NT2/D1 (cell line): ENCODE data around the gene NBAS.

Experiments
- YY1 ChIP-seq: IDR thresholded peaks from 2 replicates; pipeline ENCODE4 v1.6.1; 2011; ENCODE audit not compliant: insufficient read length, insufficient read depth
- ZNF274 ChIP-seq: IDR thresholded peaks from 2 replicates; pipeline ENCODE4 v1.6.1; 2011; ENCODE audit warnings: mild to moderate bottlenecking, low read depth, low read length

DNA sequence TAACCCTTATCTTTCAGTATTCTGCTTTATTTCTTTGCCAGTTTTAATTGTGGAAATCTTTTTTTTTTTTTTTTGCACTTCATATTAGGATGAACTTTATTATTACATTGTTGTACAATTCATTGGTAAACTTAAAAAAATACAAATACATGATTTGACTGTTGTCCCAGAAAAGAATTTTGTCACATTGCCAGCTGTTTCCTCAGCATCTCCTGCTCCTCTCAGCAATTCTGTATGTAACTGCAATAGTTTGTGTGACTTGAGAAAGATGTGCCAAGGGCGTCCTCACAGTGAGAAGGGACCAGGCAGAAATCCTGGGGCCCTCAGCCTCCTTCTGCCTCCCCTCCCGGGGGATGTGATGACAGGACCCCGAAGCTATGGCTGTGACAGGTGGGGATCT, 254.4 kb downstream of the NBAS start:
- no peak for TF ChIP-seq ZNF274
- TF ChIP-seq YY1 = no peak
